Mesenchymal stem cell (in vitro differentiated cells and primary cell): ENCODE data around the gene LMBR1.

Experiments used
- DNase-seq: peaks from one replicate; pipeline ENCODE4 v3.0.0-alpha.2; 2013
- H2AFZ ChIP-seq: one replicate; pipeline ENCODE4 v1.6.1; 2013; ENCODE audit warnings: low read depth, mild to moderate bottlenecking, control low read depth, inconsistent platforms, low read length, moderate library complexity
- H2AK5ac ChIP-seq: 2 replicates; pipeline ENCODE4 v1.6.1; 2013; ENCODE audit warnings: low read length, moderate library complexity, mild to moderate bottlenecking, inconsistent platforms; ENCODE audit not compliant: severe bottlenecking
- H2BK120ac ChIP-seq: one replicate; pipeline ENCODE4 v1.6.1; 2013; ENCODE audit warnings: low read depth, mild to moderate bottlenecking, inconsistent platforms, low read length, moderate library complexity
- H2BK12ac ChIP-seq, 2 experiments: one replicate each; pipeline ENCODE4 v1.6.1; 2013; ENCODE audit warnings: inconsistent platforms in 2 of 2, low read length in 2 of 2, mild to moderate bottlenecking in 2 of 2, moderate library complexity in 2 of 2, control low read depth in 1 of 2
- H2BK15ac ChIP-seq: one replicate; pipeline ENCODE4 v1.6.1; 2013; ENCODE audit warnings: mild to moderate bottlenecking, low read depth, inconsistent platforms; ENCODE audit not compliant: poor library complexity, severe bottlenecking
- H2BK5ac ChIP-seq: 2 replicates; pipeline ENCODE4 v1.6.1; 2013; ENCODE audit warnings: low read depth, mild to moderate bottlenecking, low read length, control low read depth, inconsistent platforms; ENCODE audit not compliant: poor library complexity, severe bottlenecking
- H3K14ac ChIP-seq, 2 experiments: one replicate each; pipeline ENCODE4 v1.6.1; 2013; ENCODE audit warnings: inconsistent platforms in 2 of 2, low read length in 2 of 2, control low read depth in 1 of 2, mild to moderate bottlenecking in 1 of 2, moderate library complexity in 1 of 2
- H3K18ac ChIP-seq, 2 experiments: one replicate each; pipeline ENCODE4 v1.6.1; 2013; ENCODE audit warnings: inconsistent platforms in 2 of 2, low read length in 2 of 2, control low read depth in 1 of 2, low read depth in 1 of 2, mild to moderate bottlenecking in 1 of 2
- H3K23ac ChIP-seq, 2 experiments: one replicate each; pipeline ENCODE4 v1.6.1; 2013; ENCODE audit warnings: inconsistent platforms in 2 of 2, low read length in 2 of 2, mild to moderate bottlenecking in 2 of 2, moderate library complexity in 2 of 2, control low read depth in 1 of 2
- H3K27ac ChIP-seq: 2 replicates; pipeline ENCODE4 v1.5.1; 2013; ENCODE audit warnings: mild to moderate bottlenecking, moderate library complexity, low read length, control low read depth, inconsistent platforms; ENCODE audit not compliant: poor library complexity, severe bottlenecking
- H3K27me3 ChIP-seq, 2 experiments: 2 replicates each; pipeline versions ENCODE4 v1.6.1 to v1.7.0; 2013; ENCODE audit warnings: low read length in 2 of 2, mild to moderate bottlenecking in 2 of 2, moderate library complexity in 2 of 2, control low read depth in 1 of 2, inconsistent platforms in 1 of 2; ENCODE audit not compliant: control insufficient read depth in 1 of 2, insufficient read depth in 1 of 2
- H3K36me3 ChIP-seq, 2 experiments: 2 replicates each; pipeline versions ENCODE4 v1.6.1 to v1.7.0; 2013; ENCODE audit warnings: low read length in 2 of 2, control low read depth in 1 of 2, inconsistent platforms in 1 of 2, low read depth in 1 of 2, mild to moderate bottlenecking in 1 of 2; ENCODE audit not compliant: insufficient read depth in 2 of 2, control insufficient read depth in 1 of 2
- H3K4ac ChIP-seq, 2 experiments: one replicate each; pipeline ENCODE4 v1.6.1; 2013; ENCODE audit warnings: inconsistent platforms in 2 of 2, low read length in 2 of 2, mild to moderate bottlenecking in 2 of 2, moderate library complexity in 2 of 2, control low read depth in 1 of 2, low read depth in 1 of 2
- H3K4me1 ChIP-seq: 2 replicates; pipeline ENCODE4 v1.6.1; 2013; ENCODE audit warnings: low read depth, low read length, control low read depth; ENCODE audit not compliant: control insufficient read depth, insufficient read depth
- H3K4me2 ChIP-seq: 2 replicates; pipeline ENCODE4 v1.6.1; 2013; ENCODE audit warnings: low read length, mild to moderate bottlenecking, inconsistent platforms; ENCODE audit not compliant: poor library complexity, severe bottlenecking
- H3K4me3 ChIP-seq, 2 experiments: 2 replicates each; pipeline versions ENCODE4 v1.5.1 to v1.7.0; 2013; ENCODE audit warnings: low read length in 2 of 2, mild to moderate bottlenecking in 2 of 2, control low read depth in 1 of 2, low read depth in 1 of 2; ENCODE audit not compliant: insufficient read depth in 1 of 2
- H3K79me1 ChIP-seq: replicated peaks from 2 replicates; pipeline ENCODE4 v1.6.1; 2013; ENCODE audit warnings: mild to moderate bottlenecking, control low read depth, low read length, inconsistent platforms; ENCODE audit not compliant: poor library complexity, severe bottlenecking
- H3K9ac ChIP-seq: 2 replicates; pipeline ENCODE4 v1.7.0; 2013; ENCODE audit warnings: mild to moderate bottlenecking, low read length, moderate library complexity
- H3K9me3 ChIP-seq: 2 replicates; pipeline ENCODE4 v1.7.0; 2013; ENCODE audit warnings: mild to moderate bottlenecking, low read length; ENCODE audit not compliant: control insufficient read depth
- H4K8ac ChIP-seq: one replicate; pipeline ENCODE4 v1.6.1; 2013; ENCODE audit warnings: inconsistent platforms, mild to moderate bottlenecking, low read length, moderate library complexity
- H4K91ac ChIP-seq: one replicate; pipeline ENCODE4 v1.6.1; 2013; ENCODE audit warnings: mild to moderate bottlenecking, low read length, inconsistent platforms
- WGBS: methylation state at CpG from one replicate; pipeline ENCODE4 v1.1.7; 2013; ENCODE audit warnings: mixed read lengths; 5-methylcytosine and 5-hydroxymethylcytosine counted together

LMBR1 gene

GRCh38 chr7:156842740-156843140, 50.2 kb downstream of the LMBR1 start:
- no peaks in the 10 kb centered on the region for H3K36me3 ChIP-seq
- no peak overlapping the region for H2AFZ ChIP-seq
- H3K9ac ChIP-seq, result no peak overlapping the region
- H3K79me1 ChIP-seq, result peaks cover 30% of the 10 kb centered on the region
- H3K14ac ChIP-seq, result no peak overlapping the region
- H3K18ac ChIP-seq, result no peak overlapping the region
- no peak overlapping the region for H2BK15ac ChIP-seq
- H4K91ac ChIP-seq, result no peak overlapping the region
- no peak overlapping the region for H4K8ac ChIP-seq
- H3K4ac ChIP-seq, result no peak overlapping the region
- no peak overlapping the region for H3K23ac ChIP-seq
- no peak overlapping the region for H2BK12ac ChIP-seq
- H2BK120ac ChIP-seq, result no peak overlapping the region
- H2AK5ac ChIP-seq, result no peak overlapping the region
- no peak overlapping the region for H3K4me3 ChIP-seq
- no peak overlapping the region for H3K27ac ChIP-seq
- H2BK5ac ChIP-seq, result no peak overlapping the region
- no peaks in the 10 kb centered on the region for H3K9me3 ChIP-seq
- no peaks in the 10 kb centered on the region for H3K27me3 ChIP-seq
- no peak for DNase-seq
- 85% methylated on average over 2 of the region's 2 CpGs for WGBS
- peaks cover 2% of the 10 kb centered on the region for H3K4me1 ChIP-seq
- H3K4me2 ChIP-seq, result no peak overlapping the region

GRCh38 chr7:156842317-156842716, 50.7 kb downstream of the LMBR1 start:
- H3K18ac ChIP-seq, result no peak overlapping the region
- H2AK5ac ChIP-seq, result no peak overlapping the region
- no peaks in the 10 kb centered on the region for H3K27me3 ChIP-seq
- H3K9me3 ChIP-seq, result no peaks in the 10 kb centered on the region
- WGBS, result 96% methylated on average over 5 of the region's 5 CpGs
- no peak overlapping the region for H4K8ac ChIP-seq
- no peak overlapping the region for H2AFZ ChIP-seq
- no peak for DNase-seq
- H3K23ac ChIP-seq, result no peak overlapping the region
- no peak overlapping the region for H2BK120ac ChIP-seq
- no peak overlapping the region for H3K4ac ChIP-seq
- H3K4me3 ChIP-seq, result no peak overlapping the region
- no peak overlapping the region for H3K14ac ChIP-seq
- H2BK5ac ChIP-seq, result no peak overlapping the region
- H4K91ac ChIP-seq, result no peak overlapping the region
- peaks cover 2% of the 10 kb centered on the region for H3K4me1 ChIP-seq
- H3K36me3 ChIP-seq, result no peaks in the 10 kb centered on the region
- peaks cover 30% of the 10 kb centered on the region for H3K79me1 ChIP-seq
- H3K4me2 ChIP-seq, result no peak overlapping the region
- H2BK15ac ChIP-seq, result no peak overlapping the region
- H3K27ac ChIP-seq, result no peak overlapping the region
- H2BK12ac ChIP-seq, result no peak overlapping the region
- H3K9ac ChIP-seq, result no peak overlapping the region

DNA sequence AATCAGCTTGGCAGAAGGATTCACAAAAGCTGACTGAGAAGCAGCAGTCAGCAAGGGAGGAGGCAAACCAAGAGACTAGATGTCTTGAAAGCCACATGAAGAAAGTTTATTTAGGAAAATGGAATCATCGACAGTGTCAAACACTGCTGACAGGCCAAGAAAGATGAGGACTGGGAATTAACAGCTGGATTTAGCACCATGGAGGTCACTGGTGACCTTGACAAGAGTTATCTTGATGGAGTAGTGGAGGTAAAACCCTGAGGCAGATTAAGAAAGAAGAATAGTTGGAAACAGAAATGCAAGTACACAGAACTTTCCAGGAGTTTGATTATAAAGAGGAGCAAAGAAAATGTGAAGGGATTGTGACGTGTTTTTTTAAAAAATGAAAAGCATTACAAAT, 51.5 kb downstream of the LMBR1 start:
- DNase-seq, result no peak
- Histone ChIP-seq H4K8ac (no peak overlapping the region), H3K36me3 (no peaks in the 10 kb centered on the region), H2BK12ac (no peak overlapping the region), H3K23ac (no peak overlapping the region), H3K9me3 (no peaks in the 10 kb centered on the region), H3K79me1 (peaks cover 32% of the 10 kb centered on the region), H2BK5ac (no peak overlapping the region), H2AK5ac (no peak overlapping the region), H3K4me3 (no peak overlapping the region), H2BK15ac (no peak overlapping the region), H3K14ac (no peak overlapping the region), H3K4me1 (peaks cover 2% of the 10 kb centered on the region), H2AFZ (no peak overlapping the region), H3K4me2 (no peak overlapping the region), H3K27me3 (no peaks in the 10 kb centered on the region), H3K18ac (no peak overlapping the region), H2BK120ac (no peak overlapping the region), H3K4ac (no peak overlapping the region), H3K27ac (no peak overlapping the region), H3K9ac (no peak overlapping the region), H4K91ac (no peak overlapping the region)
- 88% methylated on average over 2 of the region's 2 CpGs for WGBS

GRCh38 chr7:156840134-156840533, 52.8 kb downstream of the LMBR1 start:
- H3K27ac ChIP-seq, result no peak overlapping the region
- H3K27me3 ChIP-seq, result no peaks in the 10 kb centered on the region
- 93% methylated on average over 5 of the region's 5 CpGs for WGBS

More at GRCh38 chr7:156840134-156840533, 52.8 kb downstream of the LMBR1 start:
- Histone ChIP-seq H4K8ac (no peak overlapping the region), H3K4me1 (no peaks in the 10 kb centered on the region), H3K36me3 (no peaks in the 10 kb centered on the region), H3K4me2 (no peak overlapping the region), H2BK12ac (no peak overlapping the region), H3K9ac (no peak overlapping the region), H3K79me1 (peaks cover 30% of the 10 kb centered on the region), H2BK120ac (no peak overlapping the region), H3K4me3 (no peak overlapping the region), H2BK15ac (no peak overlapping the region), H3K4ac (no peak overlapping the region), H3K14ac (no peak overlapping the region), H3K23ac (no peak overlapping the region), H3K18ac (no peak overlapping the region), H2AK5ac (no peak overlapping the region), H4K91ac (no peak overlapping the region), H2BK5ac (no peak overlapping the region), H2AFZ (no peak overlapping the region), H3K9me3 (no peaks in the 10 kb centered on the region)
- DNase-seq, result no peak
